Spleen (tissue), 7 donors: ENCODE measurements around the gene LRP1-AS.

ENCODE experiments used
- CTCF ChIP-seq, 11 experiments: fragments of 200-600 bp in 7 of 11; fragments of 450-650 bp in 4 of 11; sonication (generic) in 4 of 11; IDR thresholded peaks in 8 of 11; conservative IDR thresholded peaks in 3 of 11; 1 replicate in 7 of 11; 2 replicates in 4 of 11; pipeline versions ENCODE4 v1.4.0 to v1.8.0; 2016 to 2021; ENCODE audit warnings: antibody characterized with exemption in 11 of 11, inconsistent platforms in 4 of 11, mild to moderate bottlenecking in 1 of 11
- POLR2A ChIP-seq, 3 donors: fragments of 450-650 bp; IDR thresholded peaks; one replicate each; pipeline ENCODE4 v1.5.1; 2017; ENCODE audit warnings: antibody characterized with exemption in 3 of 3, mild to moderate bottlenecking in 1 of 3
- POLR2AphosphoS5 ChIP-seq, 3 donors: sonication (generic); formaldehyde crosslinking; IDR thresholded peaks; one replicate each; pipeline ENCODE4 v1.5.1; 2017; ENCODE audit warnings: antibody characterized with exemption in 3 of 3
- donor health status: DM: no; HTN: no; CAD: no; lungs with moderate emphysema.
- donor health status: DM: no; HTN: no; CAD: no.
- donor health status: DM: no; HTN: no; CAD: no.

- TF ChIP-seq CTCF (IDR thresholded peaks at IDR 0.05 in 8 of 11, conservative IDR thresholded peaks at IDR 0.05 in 3 of 11) (no peak), POLR2AphosphoS5 (IDR thresholded peaks at IDR 0.05) (no peak), POLR2A (IDR thresholded peaks at IDR 0.05) (no peak)
Measured at GRCh38 chr12:57141249-57141648, 6.2 kb downstream of the LRP1-AS start.
